ENCODE results near the gene ITIH2.
"Not testable (repeated sequence)": the region's sequence is repeated elsewhere in the genome, so short reads cannot be mapped to it uniquely, and the experiment has no call there.

Gene ITIH2

GRCh38 chr10:7703140-7703539 is at the start of gene ITIH2:
TSS of gene ITIH2 (plus strand) at chr10:7703316. CDS start at chr10:7703435, 119 bp downstream.
- DNase-seq: no peak

GRCh38 chr10:7657079-7657478 is 46.0 kb upstream of the ITIH2 start:
- DNase-seq: not testable (repeated sequence)

GRCh38 chr10:7657552-7657951 is 45.6 kb upstream of the ITIH2 start:
- DNase-seq: no peak

- no peak for DNase-seq
Observed at GRCh38 chr10:7659560-7659959, 43.6 kb upstream of the ITIH2 start.

- DNase-seq: no peak
Observed at GRCh38 chr10:7662522-7662921, 40.6 kb upstream of the ITIH2 start.

- DNase-seq: no peak
Observed at GRCh38 chr10:7664707-7665106, 38.4 kb upstream of the ITIH2 start.

GRCh38 chr10:7665767-7666166 is 37.3 kb upstream of the ITIH2 start:
- DNase-seq: no peak

GRCh38 chr10:7666253-7667023 is 36.7 kb upstream of the ITIH2 start, which contains the start of gene ITIH5:
TSS of gene ITIH5 (minus strand) at chr10:7666966. CDS start at chr10:7666892, 74 bp downstream.
- DNase-seq: no peak

GRCh38 chr10:7667262-7668141 is 35.6 kb upstream of the ITIH2 start:
- DNase-seq: no peak

- no peak for DNase-seq
Observed at GRCh38 chr10:7670157-7670556, 33.0 kb upstream of the ITIH2 start.

GRCh38 chr10:7672341-7673134 is 30.6 kb upstream of the ITIH2 start:
- no peak for DNase-seq

- DNase-seq: no peak
Observed at GRCh38 chr10:7679256-7679655, 23.9 kb upstream of the ITIH2 start.

- DNase-seq: not testable (repeated sequence)
Observed at GRCh38 chr10:7680078-7680477, 23.0 kb upstream of the ITIH2 start.

- no peak for DNase-seq
Observed at GRCh38 chr10:7686351-7687171, 16.6 kb upstream of the ITIH2 start.

GRCh38 chr10:7687228-7687907 is 15.7 kb upstream of the ITIH2 start:
- DNase-seq: peak; percentile 65 to 68

GRCh38 chr10:7689591-7689990 is 13.5 kb upstream of the ITIH2 start:
- DNase-seq: no peak

GRCh38 chr10:7690885-7691597 is 12.1 kb upstream of the ITIH2 start:
- not testable (repeated sequence) for DNase-seq

GRCh38 chr10:7692368-7692767 is 10.7 kb upstream of the ITIH2 start:
- not testable (repeated sequence) for DNase-seq

GRCh38 chr10:7693194-7693593 is 9.9 kb upstream of the ITIH2 start:
- DNase-seq: not testable (repeated sequence)

GRCh38 chr10:7696545-7696944 is 6.6 kb upstream of the ITIH2 start:
- no peak for DNase-seq

- DNase-seq: no peak
Observed at GRCh38 chr10:7697426-7697825, 5.7 kb upstream of the ITIH2 start.

All from stimulated activated CD4-positive, alpha-beta T cell treated with anti-CD3 and anti-CD28 coated beads, Interleukin-2, amount 100 ng/mL, for 48 hours (primary cell).